22Rv1 (cell line): ENCODE measurements around the gene PIGQ.

ENCODE experiments used
- H3K27ac ChIP-seq: fragments of 450-650 bp; 2 replicates; pipeline ENCODE4 v1.5.1; 2017
- ZFX ChIP-seq: fragments of 450-650 bp; IDR thresholded peaks from 2 replicates; pipeline ENCODE4 v1.6.1; 2017; ENCODE audit warnings: antibody characterized with exemption, borderline replicate concordance
- TF ChIP-seq, protein P1 (sequence below): fragments of 450-650 bp; IDR thresholded peaks from 2 replicates; pipeline ENCODE4 v1.5.1; 2017; ENCODE audit warnings: mild to moderate bottlenecking

PIGQ gene

DNA sequence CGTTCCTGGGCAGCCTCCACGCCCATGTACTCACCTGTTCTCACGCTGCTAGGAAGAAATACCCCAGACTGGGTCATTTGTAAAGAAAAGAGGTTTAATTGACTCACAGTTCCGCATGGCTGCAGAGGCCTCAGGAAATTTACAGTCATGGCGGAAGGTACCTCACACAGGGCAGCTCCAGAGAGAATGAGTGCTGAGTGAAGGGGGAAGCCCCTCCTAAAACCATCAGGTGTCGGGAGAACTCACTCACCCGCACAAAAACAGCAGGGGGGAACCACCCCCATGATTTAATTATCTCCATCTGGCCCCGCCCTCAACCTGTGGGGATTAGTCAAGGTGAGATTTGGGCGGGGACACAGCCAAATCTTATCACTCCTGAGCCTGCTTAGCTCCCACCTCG, 38.3 kb downstream of the PIGQ start:
- no peak overlapping the region for H3K27ac ChIP-seq
- no peak for TF ChIP-seq ZFX
- TF ChIP-seq, protein P1, sequence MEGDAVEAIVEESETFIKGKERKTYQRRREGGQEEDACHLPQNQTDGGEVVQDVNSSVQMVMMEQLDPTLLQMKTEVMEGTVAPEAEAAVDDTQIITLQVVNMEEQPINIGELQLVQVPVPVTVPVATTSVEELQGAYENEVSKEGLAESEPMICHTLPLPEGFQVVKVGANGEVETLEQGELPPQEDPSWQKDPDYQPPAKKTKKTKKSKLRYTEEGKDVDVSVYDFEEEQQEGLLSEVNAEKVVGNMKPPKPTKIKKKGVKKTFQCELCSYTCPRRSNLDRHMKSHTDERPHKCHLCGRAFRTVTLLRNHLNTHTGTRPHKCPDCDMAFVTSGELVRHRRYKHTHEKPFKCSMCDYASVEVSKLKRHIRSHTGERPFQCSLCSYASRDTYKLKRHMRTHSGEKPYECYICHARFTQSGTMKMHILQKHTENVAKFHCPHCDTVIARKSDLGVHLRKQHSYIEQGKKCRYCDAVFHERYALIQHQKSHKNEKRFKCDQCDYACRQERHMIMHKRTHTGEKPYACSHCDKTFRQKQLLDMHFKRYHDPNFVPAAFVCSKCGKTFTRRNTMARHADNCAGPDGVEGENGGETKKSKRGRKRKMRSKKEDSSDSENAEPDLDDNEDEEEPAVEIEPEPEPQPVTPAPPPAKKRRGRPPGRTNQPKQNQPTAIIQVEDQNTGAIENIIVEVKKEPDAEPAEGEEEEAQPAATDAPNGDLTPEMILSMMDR, result no peak

GRCh38 chr16:609316-609715, 39.5 kb downstream of the PIGQ start:
- no peak overlapping the region for H3K27ac ChIP-seq

GRCh38 chr16:609984-610383, 40.2 kb downstream of the PIGQ start:
- H3K27ac ChIP-seq, result no peak overlapping the region
- no peak for TF ChIP-seq ZFX
- TF ChIP-seq, protein P1, result no peak

More at GRCh38 chr16:609316-609715, 39.5 kb downstream of the PIGQ start:
- no peak for TF ChIP-seq ZFX
- TF ChIP-seq, protein P1, result no peak

GRCh38 chr16:610513-611381, 41.0 kb downstream of the PIGQ start:
- no peak overlapping the region for H3K27ac ChIP-seq
- TF ChIP-seq ZFX, result no peak
- TF ChIP-seq, protein P1, result peak; percentile 49

GRCh38 chr16:615122-615521, 45.4 kb downstream of the PIGQ start:
- H3K27ac ChIP-seq, result no peak overlapping the region
- TF ChIP-seq ZFX, result no peak
- TF ChIP-seq, protein P1, result no peak

DNA sequence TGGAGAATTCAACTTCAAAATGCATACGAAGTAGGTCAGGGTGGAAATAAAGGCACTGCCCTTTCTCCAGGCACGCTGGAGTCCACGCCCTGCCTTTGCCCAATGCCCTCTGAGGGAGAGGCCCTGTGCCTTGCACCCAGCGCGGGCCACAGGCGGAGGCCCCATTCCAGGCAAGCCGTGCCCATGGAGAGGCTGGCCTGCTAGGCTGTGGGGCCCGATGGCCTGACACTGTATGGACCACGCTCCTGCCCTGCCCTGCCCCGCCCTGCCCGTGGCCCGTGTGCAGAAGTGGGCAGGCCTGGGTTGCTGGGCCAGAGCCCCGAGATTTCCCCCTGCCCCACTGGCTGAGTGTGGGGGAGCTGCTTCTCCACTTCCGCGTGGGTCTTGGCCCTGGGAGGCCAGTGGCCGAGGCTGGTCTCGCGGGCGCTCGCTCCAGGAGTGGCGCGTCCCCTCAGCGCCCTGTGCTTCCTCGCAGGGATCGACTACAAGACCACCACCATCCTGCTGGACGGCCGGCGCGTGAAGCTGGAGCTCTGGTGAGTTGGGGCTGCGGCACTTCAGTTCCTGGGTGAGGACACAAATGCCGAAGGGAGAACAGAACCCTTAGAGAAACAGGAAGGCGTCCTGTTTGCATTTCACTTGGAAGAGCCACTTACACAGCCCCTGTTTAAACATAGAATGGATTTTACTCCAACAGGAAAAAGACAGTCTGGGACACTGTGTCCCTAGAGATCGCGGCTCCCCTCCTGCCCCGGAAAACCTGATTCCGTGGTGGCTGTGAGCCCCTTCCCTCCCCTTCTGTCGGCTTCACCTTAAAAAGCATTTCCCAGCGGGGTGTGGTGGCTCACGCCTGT, 47.2 kb downstream of the PIGQ start:
- TF ChIP-seq, protein P1, result no peak
- no peak for TF ChIP-seq ZFX
- no peak overlapping the region for H3K27ac ChIP-seq

- no peak overlapping the region for H3K27ac ChIP-seq
Observed at GRCh38 chr16:617855-618254, 48.1 kb downstream of the PIGQ start.

More at GRCh38 chr16:617855-618254, 48.1 kb downstream of the PIGQ start:
- TF ChIP-seq, protein P1, result no peak
